Hematopoietic multipotent progenitor cell (in vitro differentiated cells): ENCODE results near the gene PLXNB2. TPM values are rescaled to one million over a fixed set of nuclear protein-coding genes. Genes with fewer than 3 reads are reported as not detected.
A peak's percentile ranks its signal among the peaks of the same experiment; 100 is the strongest.

ENCODE experiments used
- DNase-seq, 3 donors: peaks; one replicate each; pipeline ENCODE4 v3.0.0-alpha.2; 2011 to 2015; ENCODE audit warnings: low read depth in 2 of 3, low spot score in 2 of 3
- total RNA-seq: library from RNA; depleted of rRNA; stranded (reverse); fragments of >200 nt; gene quantifications from one replicate; pipeline ENCODE4 v1.2.3, GENCODE V29; 2012

PLXNB2 gene
- total RNA-seq, 1 donor = 91.8 TPM

DNA sequence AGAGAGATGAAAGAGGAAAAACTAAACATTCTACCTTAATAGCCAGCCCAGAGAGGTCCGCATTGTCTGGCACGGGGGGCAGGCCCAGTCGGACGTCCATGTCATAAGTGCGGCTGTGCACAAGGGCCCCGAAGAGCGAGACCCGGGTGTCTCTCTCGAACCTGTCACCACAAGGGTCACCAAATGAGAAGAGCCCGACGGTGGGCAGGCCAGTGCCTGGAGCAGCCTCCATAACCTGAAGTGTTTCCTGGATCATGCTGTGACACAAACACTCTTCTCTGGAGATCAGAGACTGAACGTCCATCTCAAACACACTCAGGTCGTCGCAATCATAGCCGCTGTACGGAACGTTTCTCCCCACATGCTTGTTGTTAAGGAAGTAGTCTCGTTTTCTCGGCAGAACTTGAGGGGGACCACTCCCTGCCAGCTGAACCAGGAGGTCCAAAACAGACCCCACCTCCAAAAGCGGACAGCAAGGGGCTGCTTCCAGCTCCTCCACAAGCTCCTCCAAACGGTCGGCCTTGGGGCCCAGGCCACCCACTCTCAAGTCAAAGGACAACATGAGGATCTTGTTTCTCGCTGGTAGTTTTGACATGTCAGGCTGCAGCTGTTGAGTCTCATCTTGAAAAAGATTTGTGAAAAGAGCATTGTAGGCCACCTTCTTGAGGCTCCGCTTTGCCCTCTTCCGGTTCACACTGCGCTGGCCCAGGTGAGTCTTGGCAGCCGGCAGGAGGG, 63.6 kb downstream of the PLXNB2 start:
- no peak for DNase-seq

DNA sequence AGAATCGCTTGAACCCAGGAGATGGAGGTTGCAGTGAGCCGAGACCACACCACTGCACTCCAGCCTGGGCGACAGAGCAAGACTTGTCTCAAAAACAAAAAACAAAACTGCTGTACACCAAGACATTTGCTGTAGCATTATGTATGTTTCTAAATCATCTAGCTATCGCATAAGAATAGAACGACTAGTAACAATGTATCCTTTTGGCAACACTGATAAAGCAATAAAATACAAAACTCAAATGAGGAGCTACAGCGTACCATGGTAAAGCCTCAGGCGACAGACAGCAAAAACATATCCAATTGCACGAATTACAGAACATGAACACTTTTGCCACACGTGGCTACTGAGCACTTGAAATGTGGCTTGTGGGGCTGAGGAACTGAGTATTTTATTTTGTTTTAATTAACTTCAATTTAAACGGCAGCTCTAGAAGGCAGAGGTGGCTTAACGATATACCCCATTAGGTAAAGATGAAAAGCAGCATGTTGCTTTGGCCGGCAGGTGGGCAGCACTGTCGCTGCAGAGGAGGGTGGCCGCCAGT, 65.0 kb downstream of the PLXNB2 start:
- DNase-seq = no peak

DNA sequence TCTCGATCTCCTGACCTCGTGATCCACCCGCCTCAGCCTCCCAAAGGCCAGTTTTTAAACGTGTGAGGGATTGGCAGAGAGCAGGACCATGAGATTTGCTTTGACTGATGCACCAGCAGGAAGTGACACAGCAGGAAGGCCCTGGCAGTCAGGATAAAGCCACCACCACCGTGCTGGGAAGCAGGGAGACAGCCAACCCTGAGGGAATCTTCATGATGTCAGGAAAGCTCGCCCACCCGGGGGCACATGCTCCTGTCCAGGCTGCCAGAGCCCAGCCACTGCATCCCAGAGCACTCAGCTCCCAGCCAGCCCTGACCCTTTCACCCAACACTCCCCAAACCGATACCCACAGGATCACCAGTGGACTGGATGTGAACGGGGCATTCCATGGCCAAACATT, 68.7 kb downstream of the PLXNB2 start:
- no peak for DNase-seq

DNA sequence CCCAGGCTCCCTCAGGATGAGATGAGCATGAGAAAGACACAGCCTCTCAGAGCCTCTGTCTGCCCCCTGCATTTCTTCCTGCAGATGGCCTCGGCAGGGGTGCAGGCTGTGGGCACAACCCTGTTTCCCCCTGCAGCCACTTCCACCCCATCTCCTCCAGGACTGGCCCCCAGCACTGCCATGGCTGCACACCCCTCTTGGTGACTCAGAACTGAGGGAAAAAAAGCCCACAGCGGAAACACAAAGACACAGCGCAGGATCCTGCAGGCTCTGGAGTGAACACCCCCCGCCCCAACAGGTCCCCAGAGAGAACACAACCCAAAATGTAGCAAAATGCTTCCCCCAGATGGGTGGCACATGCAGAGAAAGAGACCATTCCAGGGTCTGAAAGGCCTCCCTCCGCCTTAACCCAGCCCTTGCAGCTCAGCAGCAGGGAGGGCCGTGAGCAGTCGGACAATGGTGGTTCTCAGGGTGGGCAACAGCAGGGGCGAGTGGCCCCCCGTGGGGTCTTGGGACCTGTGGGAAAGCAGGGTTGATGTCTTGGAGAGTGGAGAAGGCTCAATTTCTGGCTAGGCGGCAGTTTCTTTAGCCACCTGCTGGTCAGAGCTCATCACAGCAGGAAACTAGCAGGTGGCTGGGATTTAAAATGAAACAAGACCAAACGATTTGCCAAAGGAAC, 70.6 kb downstream of the PLXNB2 start:
- DNase-seq = peak in 2 of 3 donors; percentile 33 to 45

DNA sequence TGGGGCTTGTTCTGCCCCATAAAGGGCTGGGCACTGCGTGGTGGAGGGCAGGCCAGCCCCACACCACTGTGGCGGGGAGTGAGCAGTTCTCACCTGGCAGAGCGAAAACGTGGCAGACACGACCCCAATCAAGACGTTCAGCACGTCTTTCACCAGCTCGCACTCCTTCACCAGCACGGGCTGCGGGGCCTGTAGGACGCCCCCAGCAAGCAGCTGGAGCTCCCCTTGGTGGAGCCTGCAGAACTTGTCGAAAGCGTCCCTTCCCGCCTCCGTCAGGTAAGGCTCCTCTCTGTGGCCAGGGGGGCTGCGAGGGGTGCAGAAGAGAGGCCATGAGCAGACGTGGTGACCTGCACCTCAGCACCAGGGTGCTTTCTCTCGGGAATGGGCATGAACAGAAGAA, 74.2 kb downstream of the PLXNB2 start:
- no peak for DNase-seq

DNA sequence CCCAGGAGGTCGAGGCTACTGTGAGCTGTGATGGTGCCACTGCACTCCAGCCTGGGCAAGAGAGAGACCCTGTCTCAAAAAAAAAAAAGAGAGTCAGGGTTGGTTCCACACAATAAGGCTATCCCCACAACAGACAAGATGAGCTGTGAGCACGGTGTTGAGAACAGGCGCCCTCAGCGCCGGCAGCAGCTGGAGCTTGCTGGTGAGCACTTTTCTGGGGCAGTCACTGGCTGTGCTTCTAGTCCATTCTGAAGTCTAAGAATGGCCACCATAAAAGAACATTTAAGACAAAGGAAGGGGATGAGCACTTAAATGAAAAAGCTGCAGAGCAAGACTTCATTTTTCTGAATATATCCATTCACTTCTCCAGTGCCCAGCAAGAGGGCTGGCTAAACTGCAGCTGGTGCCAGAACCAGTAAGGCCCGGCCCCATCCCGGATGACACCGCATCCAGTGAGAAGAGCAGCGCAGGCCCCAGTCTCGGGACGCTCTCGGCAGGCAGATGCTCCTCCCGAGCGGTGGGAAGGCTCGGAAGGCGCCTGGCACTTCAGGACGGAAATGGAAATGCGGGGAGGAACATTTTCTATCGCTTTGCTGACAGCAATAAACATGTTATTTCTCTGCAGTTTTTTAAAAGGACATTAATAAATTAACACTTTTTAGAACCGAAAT, 74.8 kb downstream of the PLXNB2 start:
- no peak for DNase-seq

DNA sequence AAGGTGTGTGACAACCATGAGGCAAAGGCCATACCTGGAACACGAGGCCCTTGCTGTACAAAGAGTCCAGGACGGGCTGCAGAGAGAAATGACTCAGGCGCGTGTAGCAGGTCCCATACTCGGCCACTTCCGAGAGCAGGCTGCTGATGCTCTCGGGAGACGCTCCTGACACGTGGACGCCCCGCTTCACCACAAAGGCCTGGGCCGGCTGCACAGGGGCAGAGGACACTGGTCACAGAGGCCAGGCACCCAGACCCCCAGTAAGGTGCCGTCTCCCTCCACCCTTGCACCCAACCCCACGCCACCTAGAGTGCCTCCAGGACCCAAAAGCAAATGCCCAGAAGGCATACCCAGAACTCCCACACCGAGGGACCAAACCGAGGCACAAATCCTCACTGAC, 78.1 kb downstream of the PLXNB2 start:
- DNase-seq = no peak

DNA sequence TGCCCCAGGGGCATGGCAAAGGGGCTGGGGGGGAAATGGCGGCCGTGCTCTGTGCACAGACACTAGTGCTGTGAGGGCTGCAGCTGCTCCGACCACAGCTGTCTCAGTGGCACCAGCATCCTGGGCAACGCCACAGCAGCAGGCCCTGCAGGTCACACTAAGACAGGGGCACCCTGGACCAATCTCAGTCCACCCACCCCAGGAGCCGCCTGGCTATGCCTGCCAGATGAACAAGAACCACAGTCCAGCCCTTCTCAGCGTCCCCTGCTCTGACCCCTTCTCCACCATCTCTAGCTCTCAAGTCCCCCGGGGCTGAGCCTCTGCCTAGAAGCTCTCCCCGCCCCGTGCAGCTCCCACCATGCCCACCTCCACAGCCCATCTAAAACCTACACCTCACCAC, 79.1 kb downstream of the PLXNB2 start:
- no peak for DNase-seq

DNA sequence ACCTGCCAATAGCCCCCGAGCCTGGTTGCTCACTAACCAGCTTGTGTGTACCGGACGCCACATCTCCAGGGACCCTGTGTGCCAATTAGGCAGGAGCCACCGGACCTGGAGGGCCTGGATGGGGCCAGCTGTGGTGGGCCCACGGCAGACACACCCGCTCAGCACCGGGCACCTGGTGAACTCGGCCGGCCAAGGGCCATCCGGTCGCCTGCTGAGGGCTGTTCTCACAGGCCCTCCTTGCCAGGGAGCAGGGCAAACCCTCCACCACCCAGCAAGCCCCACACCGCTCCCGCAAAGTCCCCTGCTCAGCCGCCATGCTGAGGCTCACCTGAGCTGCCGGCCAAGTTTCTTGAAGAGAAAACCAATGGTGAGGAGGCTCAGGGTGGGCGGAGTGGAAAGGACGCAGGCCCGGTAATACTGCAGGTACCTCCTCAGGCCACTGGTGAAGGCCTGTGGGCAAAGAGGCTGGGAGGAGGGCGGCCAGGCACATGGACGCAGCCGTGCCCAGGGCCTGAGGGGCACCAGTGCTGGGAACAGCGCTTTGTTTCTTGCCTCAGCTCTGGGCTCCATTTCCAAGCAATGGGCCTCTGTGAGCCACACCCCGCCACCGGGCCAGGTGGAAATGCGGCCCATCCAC, 79.7 kb downstream of the PLXNB2 start:
- no peak for DNase-seq

DNA sequence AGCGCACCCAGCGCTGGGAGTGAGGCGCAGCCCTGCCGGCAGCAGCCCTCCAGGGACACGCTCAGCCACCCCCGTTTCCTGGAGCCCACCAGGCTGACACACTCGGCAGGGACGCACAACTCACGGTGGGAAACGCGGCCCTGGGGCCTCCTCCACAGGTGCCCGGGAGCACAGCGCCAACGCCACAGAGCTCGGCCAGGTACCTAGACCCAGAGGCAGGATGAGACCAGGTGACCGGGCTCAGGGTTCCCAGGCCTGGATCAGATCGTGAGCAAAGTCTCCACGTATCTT, 80.6 kb downstream of the PLXNB2 start:
- DNase-seq = no peak

DNA sequence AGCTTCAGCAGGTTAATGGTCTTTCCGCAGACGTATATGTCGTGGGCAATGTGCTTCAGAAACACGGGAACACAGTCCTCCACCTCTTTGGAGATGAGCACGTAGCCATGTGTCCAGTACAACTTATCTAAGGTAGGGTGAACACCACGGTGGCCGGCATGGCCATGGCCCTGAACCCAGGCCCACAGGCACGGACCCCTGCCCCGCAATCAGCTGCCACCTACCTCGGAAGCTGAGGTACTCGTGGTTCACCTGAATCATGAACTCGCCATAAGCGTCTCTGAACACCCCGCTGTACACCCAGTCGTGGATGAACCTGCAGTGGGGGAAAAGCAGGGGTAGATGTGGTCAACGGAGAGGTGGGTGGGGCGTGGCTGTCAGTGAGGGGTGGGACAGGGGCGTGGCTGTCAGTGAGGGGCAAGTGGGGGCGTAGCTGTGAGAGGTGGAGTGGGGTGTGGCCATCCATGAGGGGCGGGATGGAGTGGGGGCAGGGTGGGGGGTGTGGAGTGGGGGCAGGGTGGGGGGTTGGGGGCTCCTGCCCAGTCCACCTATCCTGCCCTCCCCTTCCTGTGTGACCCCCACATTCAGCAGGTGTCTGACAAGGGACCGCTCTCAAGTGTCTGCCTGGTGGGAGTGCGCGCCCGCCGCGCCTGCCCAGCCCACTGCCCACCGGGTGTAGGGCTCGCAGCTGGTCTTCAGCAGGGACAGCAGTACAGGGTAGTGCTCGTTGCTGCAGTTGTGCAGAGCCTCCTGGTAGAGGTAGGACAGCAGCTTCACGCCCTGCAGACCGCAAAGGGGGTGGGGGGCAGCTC, 81.2 kb downstream of the PLXNB2 start:
- DNase-seq = no peak

DNA sequence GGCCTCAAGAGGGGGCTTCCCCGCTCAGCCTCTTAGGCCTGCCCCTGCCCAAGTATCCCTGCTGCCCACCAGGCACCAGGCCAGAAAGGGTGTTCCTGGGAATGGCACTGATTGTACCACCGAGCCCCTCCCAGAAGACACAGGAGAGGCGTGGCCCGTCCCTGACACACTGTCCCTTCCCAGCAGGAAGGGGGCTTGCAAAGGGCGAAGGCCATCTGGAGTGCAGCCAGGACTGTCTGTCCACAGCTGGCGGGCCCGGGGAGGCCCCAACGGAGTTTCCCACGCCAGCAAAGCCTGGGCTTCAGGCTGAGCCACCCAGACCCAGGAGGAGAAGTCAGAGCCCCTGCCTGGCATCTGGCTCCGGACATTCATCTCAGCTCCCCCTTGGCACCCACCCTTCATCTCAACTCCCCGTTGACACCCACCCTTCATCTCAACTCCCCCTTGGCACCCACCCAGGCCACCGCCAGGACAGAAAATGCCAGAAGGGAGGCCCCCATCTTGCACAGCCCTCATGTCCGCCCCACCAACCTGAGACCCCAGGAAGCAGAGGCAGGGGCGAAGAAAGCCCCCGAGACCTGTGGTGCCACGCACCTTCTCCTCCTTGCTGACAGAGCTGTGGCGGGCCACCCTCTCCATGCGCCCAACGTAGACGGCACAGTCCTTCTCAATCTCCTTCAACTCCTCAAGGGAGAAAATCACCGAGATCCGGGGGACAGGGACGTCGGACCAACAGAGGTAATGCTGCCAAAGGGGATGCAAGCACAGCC, 82.1 kb downstream of the PLXNB2 start:
- DNase-seq = no peak

Other genes starting within 250 kb of the PLXNB2 start
- 0.27 TPM for gene TTLL8, start 249.3 kb downstream of the PLXNB2 start, total RNA-seq
- 139 TPM for gene MLC1, start 222.2 kb downstream of the PLXNB2 start, total RNA-seq
- 0.27 TPM for gene MOV10L1, start 217.6 kb downstream of the PLXNB2 start, total RNA-seq
- 6.5 TPM for gene PANX2, start 136.9 kb downstream of the PLXNB2 start, total RNA-seq
- 70.0 TPM for gene TRABD, start 121.7 kb downstream of the PLXNB2 start, total RNA-seq
- gene SELENOO, start 106.6 kb downstream of the PLXNB2 start, total RNA-seq = 31.8 TPM
- gene TUBGCP6, start 62.6 kb downstream of the PLXNB2 start, total RNA-seq = 76.7 TPM
- 51.7 TPM for gene HDAC10, start 56.4 kb downstream of the PLXNB2 start, total RNA-seq
- 30.2 TPM for gene MAPK12, start 46.0 kb downstream of the PLXNB2 start, total RNA-seq
- 11.8 TPM for gene MAPK11, start 37.3 kb downstream of the PLXNB2 start, total RNA-seq
- gene DENND6B, start 19.4 kb upstream of the PLXNB2 start, total RNA-seq = 9.2 TPM
- gene PPP6R2, start 35.7 kb upstream of the PLXNB2 start, total RNA-seq = 70.3 TPM
- gene SBF1, start 167.4 kb upstream of the PLXNB2 start, total RNA-seq = 118 TPM
- 0.54 TPM for gene ADM2, start 173.9 kb upstream of the PLXNB2 start, total RNA-seq
- gene MIOX, start 179.2 kb upstream of the PLXNB2 start, total RNA-seq = not detected
- 65.4 TPM for gene LMF2, start 200.1 kb upstream of the PLXNB2 start, total RNA-seq
- 38.2 TPM for gene NCAPH2, start 200.6 kb upstream of the PLXNB2 start, total RNA-seq
- gene SCO2, start 218.0 kb upstream of the PLXNB2 start, total RNA-seq = 7.3 TPM
- gene TYMP, start 222.4 kb upstream of the PLXNB2 start, total RNA-seq = 20.5 TPM
- 1.6 TPM for gene KLHDC7B, start 238.3 kb upstream of the PLXNB2 start, total RNA-seq